ENCODE measurements around the gene ATXN7L1. TPM values are rescaled to one million over a fixed set of nuclear protein-coding genes. Genes with fewer than 3 reads are reported as not detected.

Gene ATXN7L1
- total RNA-seq, 1 donor from 2014 or later = 20.6 TPM

- H3K9me3 Mint-ChIP-seq (ENCODE audit: unreplicated experiment) = peaks cover 3% of the 10 kb centered on the region
- no peaks in the 10 kb centered on the region for H3K36me3 Mint-ChIP-seq (ENCODE audit: unreplicated experiment)
- no peak overlapping the region for H3K27ac Mint-ChIP-seq (ENCODE audit: unreplicated experiment)
- no peak overlapping the region for H3K4me3 Mint-ChIP-seq (ENCODE audit: unreplicated experiment)
- no peak for DNase-seq
- TF ChIP-seq CTCF (IDR thresholded peaks at IDR 0.05; ENCODE audit: partially characterized antibody, unreplicated experiment) = no peak
- H3K27me3 Mint-ChIP-seq (ENCODE audit: unreplicated experiment) = peaks cover 2% of the 10 kb centered on the region
- peaks cover 6% of the 10 kb centered on the region for H3K4me1 Mint-ChIP-seq (ENCODE audit: low read depth, unreplicated experiment)
These were observed 202.0 kb downstream of the ATXN7L1 start for GRCh38 chr7:105674200-105674920.

- Mint-ChIP-seq H3K4me1 (ENCODE audit: low read depth, unreplicated experiment) (peaks cover 5% of the 10 kb centered on the region), H3K27ac (ENCODE audit: unreplicated experiment) (no peak overlapping the region), H3K36me3 (ENCODE audit: unreplicated experiment) (no peaks in the 10 kb centered on the region), H3K9me3 (ENCODE audit: unreplicated experiment) (peaks cover 3% of the 10 kb centered on the region), H3K4me3 (ENCODE audit: unreplicated experiment) (no peak overlapping the region), H3K27me3 (ENCODE audit: unreplicated experiment) (peaks cover 2% of the 10 kb centered on the region)
- DNase-seq = no peak
- TF ChIP-seq CTCF (IDR thresholded peaks at IDR 0.05; ENCODE audit: partially characterized antibody, unreplicated experiment) = no peak
These were observed 202.9 kb downstream of the ATXN7L1 start for GRCh38 chr7:105673367-105674084.

GRCh38 chr7:105672801-105673200 lies 203.6 kb downstream of the ATXN7L1 start:
- Mint-ChIP-seq H3K9me3 (ENCODE audit: unreplicated experiment) (peaks cover 3% of the 10 kb centered on the region), H3K4me3 (ENCODE audit: unreplicated experiment) (no peak overlapping the region), H3K36me3 (ENCODE audit: unreplicated experiment) (no peaks in the 10 kb centered on the region), H3K4me1 (ENCODE audit: low read depth, unreplicated experiment) (peaks cover 3% of the 10 kb centered on the region), H3K27me3 (ENCODE audit: unreplicated experiment) (peaks cover 2% of the 10 kb centered on the region), H3K27ac (ENCODE audit: unreplicated experiment) (no peak overlapping the region)
- TF ChIP-seq CTCF (IDR thresholded peaks at IDR 0.05; ENCODE audit: partially characterized antibody, unreplicated experiment) = no peak
- DNase-seq = no peak

GRCh38 chr7:105666324-105666723 lies 210.1 kb downstream of the ATXN7L1 start:
- TF ChIP-seq CTCF (IDR thresholded peaks at IDR 0.05; ENCODE audit: partially characterized antibody, unreplicated experiment) = no peak
- H3K27ac Mint-ChIP-seq (ENCODE audit: unreplicated experiment) = no peak overlapping the region

GRCh38 chr7:105665684-105666083 lies 210.7 kb downstream of the ATXN7L1 start:
- Mint-ChIP-seq H3K9me3 (ENCODE audit: unreplicated experiment) (peaks cover 5% of the 10 kb centered on the region), H3K27ac (ENCODE audit: unreplicated experiment) (no peak overlapping the region), H3K36me3 (ENCODE audit: unreplicated experiment) (no peaks in the 10 kb centered on the region), H3K4me1 (ENCODE audit: low read depth, unreplicated experiment) (peaks cover 10% of the 10 kb centered on the region), H3K27me3 (ENCODE audit: unreplicated experiment) (peaks cover 2% of the 10 kb centered on the region), H3K4me3 (ENCODE audit: unreplicated experiment) (no peak overlapping the region)
- DNase-seq = no peak
- TF ChIP-seq CTCF (IDR thresholded peaks at IDR 0.05; ENCODE audit: partially characterized antibody, unreplicated experiment) = no peak

More at GRCh38 chr7:105666324-105666723, 210.1 kb downstream of the ATXN7L1 start:
- Mint-ChIP-seq H3K36me3 (ENCODE audit: unreplicated experiment) (no peaks in the 10 kb centered on the region), H3K9me3 (ENCODE audit: unreplicated experiment) (peaks cover 5% of the 10 kb centered on the region), H3K4me3 (ENCODE audit: unreplicated experiment) (no peak overlapping the region), H3K4me1 (ENCODE audit: low read depth, unreplicated experiment) (peaks cover 10% of the 10 kb centered on the region), H3K27me3 (ENCODE audit: unreplicated experiment) (peaks cover 3% of the 10 kb centered on the region)
- no peak for DNase-seq
